Transverse colon (tissue), 4 donors: ENCODE data around the gene TSTD1. TPM values are rescaled to one million over a fixed set of nuclear protein-coding genes. Genes with fewer than 3 reads are reported as not detected.
A peak's percentile ranks its signal among the peaks of the same experiment; 100 is the strongest.
"Not testable (repeated sequence)": the region's sequence is repeated elsewhere in the genome, so short reads cannot be mapped to it uniquely, and the experiment has no call there.

ENCODE experiments used
- DNase-seq: peaks from one replicate; pipeline ENCODE4 v3.0.0-alpha.2; 2019
- H3K27ac ChIP-seq, 4 donors: fragments of 200-600 bp; sonication (generic); 2 replicates each; pipeline ENCODE4 v1.5.1; 2016 to 2018; ENCODE audit warnings: inconsistent platforms in 4 of 4
- H3K27me3 ChIP-seq: fragments of 200-600 bp; sonication (generic); 2 replicates; pipeline ENCODE4 v1.5.1; 2017; ENCODE audit warnings: inconsistent platforms
- H3K36me3 ChIP-seq, 4 donors: fragments of 200-600 bp; sonication (generic); 2 replicates each; pipeline ENCODE4 v1.5.1; 2017 to 2019; ENCODE audit warnings: inconsistent platforms in 4 of 4
- H3K4me1 ChIP-seq, 4 donors: fragments of 200-600 bp; sonication (generic); 2 replicates each; pipeline ENCODE4 v1.5.1; 2017 to 2020; ENCODE audit warnings: inconsistent platforms in 4 of 4
- H3K4me3 ChIP-seq, 4 donors: fragments of 200-600 bp; sonication (generic); 1 replicate in 1 of 4; 2 replicates in 3 of 4; pipeline versions ENCODE4 v1.5.1 to v1.6.1; 2017 to 2019; ENCODE audit warnings: inconsistent platforms in 4 of 4
- H3K9me3 ChIP-seq, 2 donors: fragments of 200-600 bp; sonication (generic); 2 replicates each; pipeline ENCODE4 v1.5.1; 2017 to 2019; ENCODE audit warnings: inconsistent platforms in 2 of 2
- EP300 ChIP-seq: sonication (generic); formaldehyde crosslinking; IDR thresholded peaks from one replicate; pipeline ENCODE4 v1.6.1; 2017; ENCODE audit warnings: antibody characterized with exemption, low read depth
- POLR2A ChIP-seq: fragments of 450-650 bp; IDR thresholded peaks from one replicate; pipeline ENCODE4 v1.6.1; 2016; ENCODE audit warnings: antibody characterized with exemption, mild to moderate bottlenecking, moderate library complexity
- POLR2AphosphoS5 ChIP-seq, 3 donors: sonication (generic); formaldehyde crosslinking; IDR thresholded peaks; one replicate each; pipeline ENCODE4 v1.6.1; 2016; ENCODE audit warnings: antibody characterized with exemption in 3 of 3
- WGBS, 2 donors: methylation state at CpG; one replicate each; pipeline ENCODE4 v1.1.5; 2018; ENCODE audit warnings: low coverage in 1 of 2; 5-methylcytosine and 5-hydroxymethylcytosine counted together
- in situ Hi-C, 4 donors: fragments of 200-750 bp; cut with MboI; loops; one replicate each; pipeline versions ENCODE4 v1.15.0 to v1.15.1; 2017; ENCODE audit warnings: low sequenced_read_pairs in 3 of 4, low pct_ligation_motif_present in 1 of 4, low pct_unique_long_range_greater_than_20kb in 1 of 4
- intact Hi-C: fragments of 100-400 bp; cut with DNase I; formaldehyde crosslinking; loops from one replicate; pipeline ENCODE4 v1.15.1; 2023; ENCODE audit warnings: low total_unique reads
- total RNA-seq, 4 donors: library from RNA; depleted of rRNA; stranded (reverse); fragments of >200 nt; gene quantifications; one replicate each; pipeline ENCODE4 v1.1.0, GENCODE V29; 2016
- TF ChIP-seq, protein P1 (sequence below), 5 experiments: fragments of 200-600 bp in 3 of 5; fragments of 450-650 bp in 2 of 5; sonication (generic) in 3 of 5; IDR thresholded peaks; 1 replicate in 2 of 5; 2 replicates in 3 of 5; pipeline ENCODE4 v1.5.1; 2016 to 2017; ENCODE audit warnings: antibody characterized with exemption in 5 of 5, inconsistent platforms in 3 of 5, mild to moderate bottlenecking in 2 of 5, moderate library complexity in 1 of 5

TSTD1 gene
- total RNA-seq, 4 donors from 2014 or later, result 104 to 224 (median 191) TPM

DNA sequence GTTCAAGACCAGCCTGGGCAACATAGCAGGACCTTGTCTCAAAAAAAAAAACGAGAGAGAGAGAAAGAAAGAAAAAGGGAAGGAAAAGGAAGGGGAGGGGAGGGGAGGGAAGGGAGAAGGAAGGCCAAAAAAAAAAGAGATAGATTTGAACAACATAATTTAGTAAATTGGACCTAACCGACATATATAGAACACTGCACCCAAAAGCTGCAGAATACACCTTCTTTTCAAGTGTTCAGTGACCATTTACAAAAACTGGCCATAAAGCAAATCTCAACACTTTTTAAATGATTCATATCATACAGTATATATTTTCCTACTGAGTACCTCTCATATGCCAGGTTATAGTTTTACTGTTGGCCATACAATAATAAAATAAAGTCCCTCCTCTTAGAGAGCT lies 6.9 kb downstream of the TSTD1 start:
- H3K4me3 ChIP-seq, result no peak overlapping the region
- no peak for TF ChIP-seq POLR2A
- TF ChIP-seq, protein P1, sequence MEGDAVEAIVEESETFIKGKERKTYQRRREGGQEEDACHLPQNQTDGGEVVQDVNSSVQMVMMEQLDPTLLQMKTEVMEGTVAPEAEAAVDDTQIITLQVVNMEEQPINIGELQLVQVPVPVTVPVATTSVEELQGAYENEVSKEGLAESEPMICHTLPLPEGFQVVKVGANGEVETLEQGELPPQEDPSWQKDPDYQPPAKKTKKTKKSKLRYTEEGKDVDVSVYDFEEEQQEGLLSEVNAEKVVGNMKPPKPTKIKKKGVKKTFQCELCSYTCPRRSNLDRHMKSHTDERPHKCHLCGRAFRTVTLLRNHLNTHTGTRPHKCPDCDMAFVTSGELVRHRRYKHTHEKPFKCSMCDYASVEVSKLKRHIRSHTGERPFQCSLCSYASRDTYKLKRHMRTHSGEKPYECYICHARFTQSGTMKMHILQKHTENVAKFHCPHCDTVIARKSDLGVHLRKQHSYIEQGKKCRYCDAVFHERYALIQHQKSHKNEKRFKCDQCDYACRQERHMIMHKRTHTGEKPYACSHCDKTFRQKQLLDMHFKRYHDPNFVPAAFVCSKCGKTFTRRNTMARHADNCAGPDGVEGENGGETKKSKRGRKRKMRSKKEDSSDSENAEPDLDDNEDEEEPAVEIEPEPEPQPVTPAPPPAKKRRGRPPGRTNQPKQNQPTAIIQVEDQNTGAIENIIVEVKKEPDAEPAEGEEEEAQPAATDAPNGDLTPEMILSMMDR (IDR thresholded peaks at IDR 0.05), result no peak
- no peak for TF ChIP-seq EP300
- no peak for TF ChIP-seq POLR2AphosphoS5 (IDR thresholded peaks at IDR 0.05)
- no peaks in the 10 kb centered on the region for H3K36me3 ChIP-seq
- H3K9me3 ChIP-seq, result no peaks in the 10 kb centered on the region
- DNase-seq, result no peak
- WGBS, 2 donors, result 60 to 81% methylated on average over 2 of the region's 2 CpGs
- peaks cover 0 to under 1% (median 0%) of the 10 kb centered on the region in 4 donors for H3K4me1 ChIP-seq
- intact Hi-C loops (no loop called here), in situ Hi-C loops (no loop called here)
- no peak overlapping the region for H3K27ac ChIP-seq
- no peaks in the 10 kb centered on the region for H3K27me3 ChIP-seq

DNA sequence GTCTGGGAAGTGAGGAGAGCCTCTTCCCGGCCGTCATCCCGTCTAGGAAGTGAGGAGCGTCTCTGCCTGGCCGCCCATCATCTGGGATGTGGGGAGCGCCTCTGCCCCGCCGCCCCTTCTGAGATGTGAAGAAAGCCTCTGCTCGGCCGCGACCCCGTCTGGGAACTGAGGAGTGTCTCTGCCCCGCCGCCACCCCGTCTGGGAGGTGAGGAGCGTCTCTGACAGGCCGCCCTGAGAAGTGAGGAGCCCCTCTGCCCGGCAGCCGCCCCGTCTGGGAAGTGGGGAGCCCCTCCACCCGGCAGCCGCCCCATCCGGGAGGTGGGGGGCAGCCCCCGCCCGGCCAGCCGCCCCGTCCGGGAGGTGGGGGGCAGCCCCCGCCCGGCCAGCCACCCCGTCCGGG lies 9.3 kb downstream of the TSTD1 start:
- H3K9me3 ChIP-seq, DNase-seq, H3K27ac ChIP-seq, H3K36me3 ChIP-seq, intact Hi-C loops, H3K27me3 ChIP-seq, in situ Hi-C loops, H3K4me1 ChIP-seq, H3K4me3 ChIP-seq: not testable (repeated sequence)
- 96% methylated on average over 27 of the region's 32 CpGs; no CpG with 5 or more reads in 1 of the 2 donors for WGBS, 2 donors

DNA sequence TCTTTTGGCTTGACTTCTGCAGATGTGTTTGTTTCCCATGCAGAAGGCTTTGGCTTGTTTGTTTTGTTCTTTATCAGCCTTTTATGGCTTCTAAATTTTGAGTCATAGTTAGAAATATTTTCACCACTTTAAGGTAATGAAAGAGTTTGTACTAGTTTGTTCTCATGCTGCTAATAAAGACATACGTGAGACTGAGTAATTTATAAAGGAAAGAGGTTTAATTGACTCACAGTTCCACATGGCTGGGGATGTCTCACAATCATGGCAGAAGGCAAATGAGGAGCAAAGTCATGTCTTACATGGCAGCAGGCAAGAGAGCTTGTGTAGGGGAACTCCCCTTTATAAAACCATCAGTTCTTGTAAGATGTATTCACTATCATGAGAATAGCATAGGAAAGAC lies 11.8 kb downstream of the TSTD1 start:
- intact Hi-C loops, H3K27ac ChIP-seq, DNase-seq, H3K4me1 ChIP-seq, H3K9me3 ChIP-seq, H3K36me3 ChIP-seq, H3K4me3 ChIP-seq, H3K27me3 ChIP-seq, in situ Hi-C loops: not testable (repeated sequence)
- WGBS, 2 donors, result 29 to 40% methylated on average over 1 of the region's 1 CpG

DNA sequence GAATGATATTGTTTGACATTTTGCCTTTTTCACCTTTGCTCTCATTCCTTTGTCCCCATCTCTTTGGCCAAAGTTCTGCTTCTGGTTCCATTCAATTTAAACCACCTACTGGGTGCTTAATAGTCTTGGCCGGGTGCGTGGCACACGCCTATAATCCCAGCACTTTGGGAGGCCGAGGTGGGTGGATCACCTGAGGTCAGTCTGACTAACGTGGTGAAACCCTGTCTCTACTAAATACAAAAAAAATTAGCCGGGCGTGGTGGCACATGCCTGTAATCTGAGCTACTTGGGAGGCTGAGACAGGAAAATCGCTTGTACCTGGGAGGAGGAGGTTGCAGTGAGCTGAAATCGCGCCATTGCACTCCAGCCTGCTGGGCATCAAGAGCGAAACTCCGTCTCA lies 16.3 kb downstream of the TSTD1 start:
- WGBS, 2 donors, result 89 to 90% methylated on average over 8 to 12 of the region's 12 CpGs
- in situ Hi-C loops, H3K36me3 ChIP-seq, intact Hi-C loops, H3K27me3 ChIP-seq, H3K4me3 ChIP-seq, H3K9me3 ChIP-seq, DNase-seq: not testable (repeated sequence)
- H3K27ac ChIP-seq, result peak overlapping the region in 2 of 4 donors; percentile 81 to 89
- peaks cover 0 to 32% (median 24%) of the 10 kb centered on the region in 4 donors for H3K4me1 ChIP-seq

DNA sequence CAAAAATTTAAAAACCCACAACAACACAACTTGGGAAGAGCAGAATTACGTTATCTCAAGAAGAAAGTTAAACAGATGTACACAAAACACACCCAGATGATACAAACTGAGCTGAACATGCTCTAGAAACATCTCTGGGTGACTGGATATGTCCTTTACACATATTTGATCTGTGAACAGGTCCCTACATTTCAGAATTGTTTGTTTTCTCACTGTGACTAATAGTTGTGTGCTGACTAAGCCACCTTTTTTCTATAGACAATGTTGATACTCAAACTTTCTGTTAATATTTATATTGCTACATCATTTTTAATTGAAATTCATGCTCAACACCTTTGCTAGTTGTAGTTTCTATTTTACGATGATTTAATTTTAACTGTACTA lies 16.8 kb downstream of the TSTD1 start:
- Histone ChIP-seq H3K9me3 (no peaks in the 10 kb centered on the region), H3K4me1 (peaks cover 0 to 35% (median 24%) of the 10 kb centered on the region in 4 donors), H3K27me3 (no peaks in the 10 kb centered on the region), H3K27ac (peak overlapping the region; percentile 81 to 90 (median 86)), H3K36me3 (no peaks in the 10 kb centered on the region), H3K4me3 (peak overlapping the region in 2 of 4 donors; percentile 50 to 58)
- in situ Hi-C loops (no loop called here), intact Hi-C loops (no loop called here)
- TF ChIP-seq EP300, result no peak
- no peak for DNase-seq
- 60 to 67% methylated on average over 2 of the region's 2 CpGs for WGBS, 2 donors

DNA sequence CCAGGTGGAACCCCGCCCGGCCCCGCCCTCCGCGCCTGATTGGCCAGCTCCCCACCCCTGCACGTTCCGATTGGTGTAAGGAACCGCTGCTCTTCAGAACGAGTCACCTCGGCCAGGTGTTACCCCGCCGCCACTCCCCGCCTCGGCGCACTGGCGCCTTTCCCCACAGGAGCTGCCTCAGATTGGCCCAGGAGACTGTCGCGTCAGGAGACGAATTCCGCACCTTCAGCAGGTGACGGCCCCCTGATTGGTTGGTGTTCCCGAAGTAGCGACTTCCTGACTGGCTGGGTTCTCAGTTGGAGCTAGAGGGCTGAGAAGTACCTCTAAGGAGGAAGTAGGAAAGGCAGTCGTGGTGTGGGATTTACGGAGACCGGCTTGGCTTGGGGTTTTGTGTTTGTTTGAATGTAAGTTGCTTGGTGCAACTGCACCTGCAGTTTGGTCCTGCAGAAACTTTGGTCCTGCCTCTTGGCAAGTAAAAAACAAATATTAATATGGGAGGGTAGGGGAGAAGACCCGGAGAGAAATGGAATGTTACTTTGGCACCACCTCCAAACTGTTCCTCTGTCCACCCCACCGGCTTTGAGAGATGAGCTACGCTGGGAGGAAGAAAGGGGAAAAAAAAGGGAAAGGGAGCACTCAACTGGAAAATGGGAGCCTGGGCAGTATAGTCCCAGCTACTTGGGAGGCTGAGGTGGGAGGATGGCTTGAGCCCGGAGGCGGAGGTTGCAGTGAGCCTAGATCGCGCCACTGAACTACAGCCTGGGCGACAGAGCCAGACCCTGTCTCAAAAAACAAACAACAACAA lies 17.4 kb downstream of the TSTD1 start:
- WGBS, 2 donors, result 15 to 38% methylated on average over 9 to 31 of the region's 34 CpGs
- no peaks in the 10 kb centered on the region for H3K9me3 ChIP-seq

More for the DNA sequence above, 17.4 kb downstream of the TSTD1 start:
- no peaks in the 10 kb centered on the region for H3K27me3 ChIP-seq
- intact Hi-C loops, result no loop called here
- H3K27ac ChIP-seq, result peak overlapping the region; percentile 82 to 90 (median 90)
- peak; percentile 98 for TF ChIP-seq POLR2A
- TF ChIP-seq, protein P1 (IDR thresholded peaks at IDR 0.05), result no peak
- peak; percentile 94 to 98 (median 95) for TF ChIP-seq POLR2AphosphoS5 (IDR thresholded peaks at IDR 0.05)
- TF ChIP-seq EP300, result no peak
- in situ Hi-C loops, result no loop called here
- no peaks in the 10 kb centered on the region for H3K36me3 ChIP-seq
- H3K4me1 ChIP-seq, result peaks cover 0 to 35% (median 24%) of the 10 kb centered on the region in 4 donors
- DNase-seq, result peak; percentile 97
- peak overlapping the region; percentile 50 to 69 (median 54) for H3K4me3 ChIP-seq
